Activated CD4-positive, alpha-beta memory T cell treated with anti-CD3 and anti-CD28 coated beads, Interleukin-2, amount 10 ng/mL, durations not matched to agents 7 days and 5 days (primary cell): Measurements from ENCODE around the gene CPXM2. TPM values are rescaled to one million over a fixed set of nuclear protein-coding genes. Genes with fewer than 3 reads are reported as not detected.

ENCODE experiments used
- CTCF ChIA-PET: fragments of 350-600 bp; sonication (Branson Sonifier 250); formaldehyde crosslinking; loops from one replicate; lab custom pipeline; 2021; ENCODE audit warnings: antibody characterized with exemption, inconsistent platforms; lab: Charles Lee
- POLR2A ChIA-PET: fragments of 350-600 bp; sonication (Branson Sonifier 250); formaldehyde crosslinking; loops from one replicate; lab custom pipeline; 2021; ENCODE audit warnings: antibody characterized with exemption; lab: Charles Lee
- DNase-seq: peaks from one replicate; pipeline ENCODE4 v3.0.0-alpha.2; 2020
- H3K27ac Mint-ChIP-seq: one replicate; pipeline ENCODE4 v1.8.0; 2021; ENCODE audit warnings: mild to moderate bottlenecking, mixed read lengths
- H3K27me3 Mint-ChIP-seq: one replicate; pipeline ENCODE4 v1.8.0; 2021; ENCODE audit warnings: mixed read lengths
- H3K36me3 Mint-ChIP-seq: one replicate; pipeline ENCODE4 v1.8.0; 2021; ENCODE audit warnings: low read depth, mixed read lengths
- H3K4me1 Mint-ChIP-seq: one replicate; pipeline ENCODE4 v1.8.0; 2021; ENCODE audit warnings: mixed read lengths
- H3K4me3 Mint-ChIP-seq: one replicate; pipeline ENCODE4 v1.8.0; 2021; ENCODE audit warnings: mild to moderate bottlenecking, mixed read lengths
- H3K9me3 Mint-ChIP-seq: one replicate; pipeline ENCODE4 v1.8.0; 2021; ENCODE audit warnings: mixed read lengths
- total RNA-seq, 2 experiments: library from RNA; stranded (reverse); gene quantifications; one replicate each; pipeline ENCODE4 v1.2.3, GENCODE V29; 2021

Gene CPXM2
- total RNA-seq, 2 experiments from 2014 or later: not detected

DNA sequence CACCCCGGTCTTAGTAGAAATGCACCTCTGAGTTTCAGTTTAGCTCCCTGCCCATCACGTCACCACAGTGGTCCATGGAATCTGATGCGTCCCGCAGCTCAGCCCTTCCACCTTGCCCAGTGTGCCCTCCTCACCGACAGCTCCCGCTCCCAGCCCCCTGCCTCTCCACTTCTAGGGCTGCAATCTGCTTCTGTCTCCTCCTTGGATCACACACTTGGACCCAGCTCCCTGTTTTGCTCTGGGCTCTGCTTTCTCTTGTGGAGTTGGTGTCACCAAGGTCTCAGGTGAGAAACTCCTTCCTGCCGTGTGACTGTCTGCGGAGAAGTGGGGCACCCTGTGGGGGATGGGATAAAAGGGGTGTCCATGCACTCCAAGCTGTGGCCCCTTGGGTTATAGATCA is 187.5 kb downstream of the CPXM2 start:
- no peak overlapping the region for H3K4me3 Mint-ChIP-seq

DNA sequence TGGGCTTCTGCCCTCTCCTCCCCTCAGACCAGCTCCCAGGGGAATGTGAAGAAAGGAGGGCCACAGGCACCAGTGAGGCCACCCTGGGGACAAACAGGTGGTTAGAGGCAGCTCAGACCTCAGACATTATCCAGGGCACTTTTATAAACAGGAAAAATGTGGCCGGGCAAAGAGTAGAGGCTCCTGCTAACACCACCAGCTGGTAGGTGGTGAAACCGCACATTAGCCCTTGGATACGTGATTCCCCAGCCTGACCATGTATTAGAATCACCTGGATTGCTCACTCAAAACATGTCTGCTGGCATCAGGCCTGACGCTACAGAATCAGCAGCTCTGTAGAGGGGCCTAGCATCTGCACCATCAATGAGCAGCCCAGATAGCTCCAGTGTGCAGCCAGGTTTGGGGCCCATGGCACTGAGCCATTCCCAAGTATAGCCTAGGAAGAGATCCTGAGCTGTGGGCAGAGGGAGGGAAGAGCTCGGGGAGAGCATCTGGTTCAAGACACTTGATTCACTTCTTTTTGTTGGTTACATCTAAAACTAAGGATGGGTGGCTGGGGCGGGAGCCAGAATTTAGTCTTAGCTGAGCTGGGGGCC is 188.3 kb downstream of the CPXM2 start:
- no peak overlapping the region for H3K27ac Mint-ChIP-seq
- POLR2A ChIA-PET: no interaction called here
- DNase-seq: no peak
- CTCF ChIA-PET: no interaction called here
- H3K4me3 Mint-ChIP-seq: no peak overlapping the region
- H3K36me3 Mint-ChIP-seq: no peaks in the 10 kb centered on the region
- H3K9me3 Mint-ChIP-seq: no peaks in the 10 kb centered on the region
- H3K27me3 Mint-ChIP-seq: no peaks in the 10 kb centered on the region
- H3K4me1 Mint-ChIP-seq: no peaks in the 10 kb centered on the region

More for the DNA sequence above, 187.5 kb downstream of the CPXM2 start:
- Mint-ChIP-seq H3K4me1 (no peaks in the 10 kb centered on the region), H3K9me3 (no peaks in the 10 kb centered on the region), H3K27me3 (no peaks in the 10 kb centered on the region), H3K27ac (no peak overlapping the region), H3K36me3 (no peaks in the 10 kb centered on the region)
- DNase-seq: no peak
- ChIA-PET POLR2A (no interaction called here), CTCF (no interaction called here)

Other genes with a start within 250 kb of the CPXM2 start
- not detected for gene GPR26, start 225.5 kb downstream of the CPXM2 start, total RNA-seq
- gene CHST15, start 201.8 kb upstream of the CPXM2 start, total RNA-seq: under 1 TPM; 0.10 to 0.20 TPM